BLaER1 (cell line): ENCODE results near the gene SYNM.
A peak's percentile ranks its signal among the peaks of the same experiment; 100 is the strongest.

ENCODE experiments used
- H3K27ac ChIP-seq: shearing (Covaris generic); formaldehyde crosslinking; 2 replicates; pipeline ENCODE4 v1.8.1; 2022
- H3K27me3 ChIP-seq: shearing (Covaris generic); formaldehyde crosslinking; 2 replicates; pipeline ENCODE4 v1.8.1; 2022
- H3K36me3 ChIP-seq: shearing (Covaris generic); formaldehyde crosslinking; 2 replicates; pipeline ENCODE4 v1.8.1; 2022
- H3K4me1 ChIP-seq: shearing (Covaris generic); formaldehyde crosslinking; 2 replicates; pipeline ENCODE4 v1.8.1; 2022
- H3K4me2 ChIP-seq: shearing (Covaris generic); formaldehyde crosslinking; 2 replicates; pipeline ENCODE4 v1.8.1; 2022
- H3K4me3 ChIP-seq: shearing (Covaris generic); formaldehyde crosslinking; 2 replicates; pipeline ENCODE4 v1.8.1; 2022
- H3K9ac ChIP-seq: shearing (Covaris generic); formaldehyde crosslinking; 2 replicates; pipeline ENCODE4 v1.8.1; 2022
- H3K9me3 ChIP-seq: shearing (Covaris generic); formaldehyde crosslinking; 2 replicates; pipeline ENCODE4 v1.8.1; 2022
- H4K20me1 ChIP-seq: shearing (Covaris generic); formaldehyde crosslinking; 2 replicates; pipeline ENCODE4 v1.8.1; 2022
- Cebpa-rat ChIP-seq: shearing (Covaris generic); IDR thresholded peaks from 2 replicates; pipeline ENCODE4 v1.8.1; 2022

Gene SYNM

DNA sequence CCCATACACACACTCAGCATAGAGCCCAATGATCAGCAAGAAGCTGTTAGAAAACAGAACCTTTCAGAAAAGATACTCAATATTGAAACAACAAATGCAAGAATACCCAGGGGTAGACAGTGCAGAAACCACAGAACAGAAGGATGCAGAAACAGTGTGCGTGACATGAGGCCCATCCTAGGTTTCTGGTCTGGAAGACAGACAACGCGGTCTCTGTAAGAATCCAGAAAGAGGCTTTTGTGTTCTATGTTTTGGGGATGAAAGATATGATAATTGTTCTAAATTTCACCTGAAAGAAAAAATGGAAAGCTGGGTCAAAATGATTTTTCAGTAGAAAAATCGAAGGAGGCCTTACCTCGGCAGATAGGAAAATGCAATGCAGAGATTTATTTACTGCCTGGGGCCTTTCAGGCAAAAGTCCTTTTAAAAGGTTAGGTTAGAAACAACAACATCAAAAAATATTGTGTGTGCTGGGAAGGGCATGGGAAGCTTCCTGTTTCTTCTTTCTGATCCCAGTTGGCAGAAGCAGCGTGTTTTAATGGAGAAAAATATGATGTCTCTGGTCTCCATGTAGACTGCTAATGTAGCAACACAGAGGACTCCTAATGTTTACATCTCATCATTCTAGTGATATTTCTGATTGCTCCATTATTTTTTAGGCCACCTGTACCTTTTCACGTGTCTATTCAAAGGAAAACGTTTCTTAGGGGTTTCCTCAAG, 17.0 kb downstream of the SYNM start:
- no peak for TF ChIP-seq Cebpa-rat
- Histone ChIP-seq H4K20me1 (no peaks in the 10 kb centered on the region), H3K4me3 (no peak overlapping the region), H3K4me1 (peaks cover 41% of the 10 kb centered on the region), H3K27me3 (no peaks in the 10 kb centered on the region), H3K9me3 (no peaks in the 10 kb centered on the region), H3K4me2 (peak overlapping the region; percentile 45; the same call in 1 of the 2 replicates), H3K27ac (no peak overlapping the region), H3K36me3 (no peaks in the 10 kb centered on the region), H3K9ac (no peak overlapping the region)

- Histone ChIP-seq H3K4me1 (peaks cover 41% of the 10 kb centered on the region), H3K9me3 (no peaks in the 10 kb centered on the region), H3K9ac (peak overlapping the region; percentile 27; the same call in 1 of the 2 replicates), H4K20me1 (no peaks in the 10 kb centered on the region), H3K4me2 (peak overlapping the region; percentile 92), H3K4me3 (peak overlapping the region; percentile 43; the same call in 1 of the 2 replicates), H3K36me3 (no peaks in the 10 kb centered on the region), H3K27me3 (no peaks in the 10 kb centered on the region), H3K27ac (peak overlapping the region; percentile 73)
- TF ChIP-seq Cebpa-rat, result no peak
Measured at GRCh38 chr15:99122831-99123712, 18.2 kb downstream of the SYNM start.

DNA sequence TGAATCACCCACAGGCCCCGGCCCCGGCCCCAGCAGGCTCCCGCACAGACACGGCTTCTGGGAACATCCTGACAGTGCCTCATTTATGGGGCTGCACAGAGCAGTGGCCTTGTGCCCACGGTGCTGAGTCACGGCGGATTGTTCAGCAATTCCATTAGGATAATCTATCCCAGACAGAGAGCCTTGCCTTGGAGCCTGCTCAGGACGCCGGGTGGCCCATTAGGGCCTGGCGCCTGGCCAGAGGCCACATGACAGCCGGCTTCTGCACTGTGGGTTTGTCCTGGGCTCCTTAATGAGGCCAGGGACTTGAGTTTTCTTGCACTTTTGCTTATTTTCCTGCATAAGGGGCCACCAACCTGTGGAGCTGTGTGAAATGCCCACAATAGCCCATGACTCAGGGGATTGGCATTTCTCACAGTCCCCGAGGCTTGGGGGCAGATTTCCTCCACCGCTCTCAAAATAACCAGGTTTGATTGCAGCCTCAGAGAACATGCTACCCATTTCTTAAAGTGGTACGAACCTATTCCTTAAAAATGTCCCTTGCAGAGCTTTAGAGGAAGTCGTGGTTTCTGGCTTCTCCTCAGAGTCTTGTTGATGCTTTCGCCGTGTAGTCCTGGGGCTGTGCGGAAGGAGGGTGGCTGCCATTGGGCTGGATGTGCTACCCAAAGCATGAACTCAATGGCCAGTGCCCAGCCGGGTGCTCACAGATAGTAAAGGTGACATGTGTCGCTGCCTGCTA, 19.0 kb downstream of the SYNM start:
- TF ChIP-seq Cebpa-rat, result no peak
- peak overlapping the region; percentile 43 for H3K4me3 ChIP-seq
- no peaks in the 10 kb centered on the region for H3K27me3 ChIP-seq
- H3K4me1 ChIP-seq, result peaks cover 41% of the 10 kb centered on the region
- peak overlapping the region; percentile 92 for H3K4me2 ChIP-seq
- H3K9ac ChIP-seq, result peak overlapping the region; percentile 27; the same call in 1 of the 2 replicates
- no peaks in the 10 kb centered on the region for H3K36me3 ChIP-seq
- no peaks in the 10 kb centered on the region for H4K20me1 ChIP-seq
- peak overlapping the region; percentile 73 for H3K27ac ChIP-seq
- no peaks in the 10 kb centered on the region for H3K9me3 ChIP-seq

DNA sequence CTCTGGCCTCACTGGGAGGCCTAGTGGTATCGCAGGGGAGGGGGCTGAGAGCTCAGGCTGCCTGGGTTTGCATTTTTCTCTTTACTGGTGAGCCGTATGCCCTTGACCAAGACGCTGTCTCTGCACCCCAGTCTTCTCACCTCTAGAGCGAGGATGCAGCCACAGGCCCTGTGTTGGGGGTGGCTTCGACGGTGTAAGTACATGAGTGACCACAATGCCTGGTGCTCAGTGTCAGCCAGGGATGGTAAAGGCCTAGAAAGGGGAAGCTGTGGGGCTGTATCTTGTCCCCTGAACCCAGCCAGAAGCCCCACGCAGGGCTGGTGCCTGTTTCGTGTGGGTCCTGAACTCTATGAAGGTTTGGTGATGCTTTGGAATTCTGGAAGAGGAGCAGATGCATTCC, 19.8 kb downstream of the SYNM start:
- Histone ChIP-seq H3K4me1 (peaks cover 41% of the 10 kb centered on the region), H3K27ac (no peak overlapping the region; the same call in 1 of the 2 replicates), H3K4me2 (peak overlapping the region; percentile 92), H3K9me3 (no peaks in the 10 kb centered on the region), H3K36me3 (no peaks in the 10 kb centered on the region), H3K9ac (no peak overlapping the region), H4K20me1 (no peaks in the 10 kb centered on the region), H3K27me3 (no peaks in the 10 kb centered on the region), H3K4me3 (no peak overlapping the region)
- TF ChIP-seq Cebpa-rat, result no peak

GRCh38 chr15:99125061-99125891, 20.4 kb downstream of the SYNM start:
- no peaks in the 10 kb centered on the region for H3K27me3 ChIP-seq
- H4K20me1 ChIP-seq, result no peaks in the 10 kb centered on the region
- no peaks in the 10 kb centered on the region for H3K9me3 ChIP-seq
- H3K4me3 ChIP-seq, result no peak overlapping the region
- peaks cover 41% of the 10 kb centered on the region for H3K4me1 ChIP-seq
- no peak for TF ChIP-seq Cebpa-rat
- no peak overlapping the region for H3K9ac ChIP-seq
- H3K36me3 ChIP-seq, result no peaks in the 10 kb centered on the region
- peak overlapping the region; percentile 92; the same call in 1 of the 2 replicates for H3K4me2 ChIP-seq
- no peak overlapping the region; the same call in 1 of the 2 replicates for H3K27ac ChIP-seq

DNA sequence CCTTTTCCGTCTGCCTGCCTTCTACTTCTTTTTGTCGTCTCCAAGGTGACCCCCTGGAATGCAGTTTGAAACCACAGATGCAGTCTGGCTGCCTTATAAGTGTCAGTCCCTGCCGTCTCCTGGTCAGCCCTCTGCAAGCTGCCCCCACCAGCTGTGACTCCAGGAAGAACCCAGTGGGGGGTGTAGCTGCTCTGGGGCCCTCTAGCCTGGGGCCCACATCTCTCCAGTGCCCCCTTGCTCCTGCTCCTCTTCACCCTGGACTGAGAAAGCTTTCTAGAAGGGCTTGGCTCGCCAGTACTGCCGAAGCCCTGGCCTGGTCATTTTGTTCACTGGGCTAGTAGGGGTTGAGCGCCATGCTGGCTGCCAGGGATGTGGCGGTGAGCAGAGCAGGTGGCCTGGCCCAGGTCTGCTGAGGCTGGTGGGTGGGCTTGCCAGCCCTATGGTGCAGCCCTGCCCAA, 21.3 kb downstream of the SYNM start:
- Histone ChIP-seq H3K9me3 (no peaks in the 10 kb centered on the region), H4K20me1 (no peaks in the 10 kb centered on the region), H3K36me3 (no peaks in the 10 kb centered on the region), H3K4me3 (no peak overlapping the region), H3K9ac (no peak overlapping the region), H3K27me3 (no peaks in the 10 kb centered on the region), H3K27ac (no peak overlapping the region), H3K4me2 (no peak overlapping the region), H3K4me1 (peaks cover 37% of the 10 kb centered on the region)
- no peak for TF ChIP-seq Cebpa-rat

DNA sequence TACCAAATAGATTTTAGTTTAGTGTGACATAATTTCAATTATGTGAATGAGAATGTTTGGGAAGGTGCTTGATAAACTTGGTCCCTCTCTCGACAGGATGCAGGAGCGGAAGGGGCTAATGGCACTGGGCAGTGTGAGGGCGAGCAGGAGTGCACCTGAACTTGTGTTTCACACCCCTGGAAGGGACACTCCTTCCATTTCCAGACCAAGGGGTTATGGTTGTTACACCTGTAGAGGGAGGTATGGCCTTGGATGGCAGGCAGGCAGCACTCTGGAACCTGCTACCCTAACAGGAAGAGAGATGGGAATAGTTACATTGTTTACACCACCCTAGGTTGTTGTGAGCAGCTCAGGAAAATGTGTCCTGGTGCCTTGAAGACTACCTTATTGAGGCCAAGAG, 22.1 kb downstream of the SYNM start:
- Histone ChIP-seq H3K4me2 (no peak overlapping the region), H3K27me3 (no peaks in the 10 kb centered on the region), H3K36me3 (no peaks in the 10 kb centered on the region), H3K27ac (no peak overlapping the region), H3K4me1 (peaks cover 30% of the 10 kb centered on the region), H4K20me1 (no peaks in the 10 kb centered on the region), H3K9ac (no peak overlapping the region), H3K9me3 (no peaks in the 10 kb centered on the region), H3K4me3 (no peak overlapping the region)
- TF ChIP-seq Cebpa-rat, result no peak

GRCh38 chr15:99127773-99128172, 22.9 kb downstream of the SYNM start:
- H3K27me3 ChIP-seq, result no peaks in the 10 kb centered on the region
- no peak overlapping the region for H3K27ac ChIP-seq
- H3K4me3 ChIP-seq, result no peak overlapping the region
- no peaks in the 10 kb centered on the region for H3K9me3 ChIP-seq
- no peaks in the 10 kb centered on the region for H4K20me1 ChIP-seq
- H3K9ac ChIP-seq, result no peak overlapping the region
- peaks cover 23% of the 10 kb centered on the region for H3K4me1 ChIP-seq
- H3K4me2 ChIP-seq, result no peak overlapping the region
- TF ChIP-seq Cebpa-rat, result no peak
- no peaks in the 10 kb centered on the region for H3K36me3 ChIP-seq

DNA sequence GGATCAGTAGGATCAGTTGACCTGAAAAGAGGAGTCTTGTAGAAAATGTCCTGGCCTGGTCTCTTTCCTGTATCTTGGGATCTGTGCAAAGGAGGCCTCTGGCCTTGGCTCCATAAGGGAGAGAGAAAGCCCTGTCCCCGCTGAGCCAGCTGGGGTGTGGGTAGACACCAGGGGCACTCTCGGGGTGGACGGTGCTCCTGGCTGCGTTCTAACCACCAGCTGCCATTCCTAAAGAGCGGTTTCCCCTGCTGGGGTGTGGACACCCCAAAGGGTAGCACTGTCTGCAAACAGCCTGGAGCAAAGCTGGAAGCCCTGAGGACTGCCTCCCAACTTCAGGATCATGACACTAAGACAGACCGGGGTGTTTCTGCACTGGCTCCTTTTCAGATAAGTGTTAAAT, 23.5 kb downstream of the SYNM start:
- no peak overlapping the region for H3K4me2 ChIP-seq
- no peak overlapping the region for H3K9ac ChIP-seq
- peaks cover 17% of the 10 kb centered on the region for H3K4me1 ChIP-seq
- no peak overlapping the region for H3K27ac ChIP-seq
- no peak for TF ChIP-seq Cebpa-rat
- no peaks in the 10 kb centered on the region for H3K27me3 ChIP-seq
- no peak overlapping the region for H3K4me3 ChIP-seq
- no peaks in the 10 kb centered on the region for H4K20me1 ChIP-seq
- no peaks in the 10 kb centered on the region for H3K36me3 ChIP-seq
- no peaks in the 10 kb centered on the region for H3K9me3 ChIP-seq
